Measurements from ENCODE around the gene RDH13.

DNA sequence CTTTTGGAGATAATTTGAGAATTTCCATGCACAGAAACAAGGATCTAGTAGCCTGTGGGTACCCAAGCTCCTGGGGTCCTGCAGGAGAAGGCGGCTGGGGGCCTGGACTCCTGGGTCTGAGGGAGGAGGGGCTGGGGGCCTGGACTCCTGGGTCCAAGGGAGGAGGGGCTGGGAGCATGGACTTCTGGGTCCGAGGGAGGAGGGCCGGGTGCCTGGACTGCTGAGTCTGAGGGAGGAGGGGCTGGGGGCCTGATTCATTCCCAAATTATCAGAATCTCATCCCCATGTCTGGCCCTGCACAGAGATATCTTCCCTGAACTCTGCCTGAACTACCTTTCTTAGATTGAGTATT is 520 bp upstream of the RDH13 start:
- TF ChIP-seq, protein P1, sequence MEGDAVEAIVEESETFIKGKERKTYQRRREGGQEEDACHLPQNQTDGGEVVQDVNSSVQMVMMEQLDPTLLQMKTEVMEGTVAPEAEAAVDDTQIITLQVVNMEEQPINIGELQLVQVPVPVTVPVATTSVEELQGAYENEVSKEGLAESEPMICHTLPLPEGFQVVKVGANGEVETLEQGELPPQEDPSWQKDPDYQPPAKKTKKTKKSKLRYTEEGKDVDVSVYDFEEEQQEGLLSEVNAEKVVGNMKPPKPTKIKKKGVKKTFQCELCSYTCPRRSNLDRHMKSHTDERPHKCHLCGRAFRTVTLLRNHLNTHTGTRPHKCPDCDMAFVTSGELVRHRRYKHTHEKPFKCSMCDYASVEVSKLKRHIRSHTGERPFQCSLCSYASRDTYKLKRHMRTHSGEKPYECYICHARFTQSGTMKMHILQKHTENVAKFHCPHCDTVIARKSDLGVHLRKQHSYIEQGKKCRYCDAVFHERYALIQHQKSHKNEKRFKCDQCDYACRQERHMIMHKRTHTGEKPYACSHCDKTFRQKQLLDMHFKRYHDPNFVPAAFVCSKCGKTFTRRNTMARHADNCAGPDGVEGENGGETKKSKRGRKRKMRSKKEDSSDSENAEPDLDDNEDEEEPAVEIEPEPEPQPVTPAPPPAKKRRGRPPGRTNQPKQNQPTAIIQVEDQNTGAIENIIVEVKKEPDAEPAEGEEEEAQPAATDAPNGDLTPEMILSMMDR (IDR thresholded peaks at IDR 0.05), result no peak
- TF ChIP-seq EP300 (IDR thresholded peaks at IDR 0.05), result no peak
- no peak for TF ChIP-seq POLR2A (IDR thresholded peaks at IDR 0.05)
